ENCODE data around the gene THEM4. TPM values are rescaled to one million over a fixed set of nuclear protein-coding genes. Genes with fewer than 3 reads are reported as not detected.

THEM4 gene
- total RNA-seq, 1 donor from 2014 or later: 12.3 TPM

DNA sequence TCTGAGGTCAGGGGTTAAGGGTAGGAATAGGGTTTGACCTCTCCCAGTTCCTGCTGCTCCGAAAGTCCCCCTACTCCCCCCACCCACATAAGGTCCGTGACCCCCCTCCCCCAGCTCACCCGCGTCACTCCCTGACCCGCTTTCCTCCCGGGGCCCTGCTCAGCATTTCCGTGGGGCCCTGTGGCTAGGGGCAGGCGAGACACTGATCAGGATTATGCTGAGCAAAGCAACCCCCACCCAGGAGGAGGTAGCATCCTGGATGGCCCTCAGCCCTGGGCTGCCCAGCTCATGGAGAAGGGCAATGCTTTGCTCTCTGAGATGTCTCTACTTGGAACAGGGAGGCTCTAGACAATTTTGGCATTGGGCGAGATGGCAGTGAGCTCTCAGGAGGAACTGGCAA is 81.5 kb downstream of the THEM4 start:
- TF ChIP-seq, protein P1, sequence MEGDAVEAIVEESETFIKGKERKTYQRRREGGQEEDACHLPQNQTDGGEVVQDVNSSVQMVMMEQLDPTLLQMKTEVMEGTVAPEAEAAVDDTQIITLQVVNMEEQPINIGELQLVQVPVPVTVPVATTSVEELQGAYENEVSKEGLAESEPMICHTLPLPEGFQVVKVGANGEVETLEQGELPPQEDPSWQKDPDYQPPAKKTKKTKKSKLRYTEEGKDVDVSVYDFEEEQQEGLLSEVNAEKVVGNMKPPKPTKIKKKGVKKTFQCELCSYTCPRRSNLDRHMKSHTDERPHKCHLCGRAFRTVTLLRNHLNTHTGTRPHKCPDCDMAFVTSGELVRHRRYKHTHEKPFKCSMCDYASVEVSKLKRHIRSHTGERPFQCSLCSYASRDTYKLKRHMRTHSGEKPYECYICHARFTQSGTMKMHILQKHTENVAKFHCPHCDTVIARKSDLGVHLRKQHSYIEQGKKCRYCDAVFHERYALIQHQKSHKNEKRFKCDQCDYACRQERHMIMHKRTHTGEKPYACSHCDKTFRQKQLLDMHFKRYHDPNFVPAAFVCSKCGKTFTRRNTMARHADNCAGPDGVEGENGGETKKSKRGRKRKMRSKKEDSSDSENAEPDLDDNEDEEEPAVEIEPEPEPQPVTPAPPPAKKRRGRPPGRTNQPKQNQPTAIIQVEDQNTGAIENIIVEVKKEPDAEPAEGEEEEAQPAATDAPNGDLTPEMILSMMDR (IDR thresholded peaks at IDR 0.05): no peak
- peaks cover 9% of the 10 kb centered on the region for H3K4me1 Mint-ChIP-seq (ENCODE audit: unreplicated experiment)
- no peak overlapping the region for H3K4me3 Mint-ChIP-seq (ENCODE audit: unreplicated experiment)
- no peak for DNase-seq (ENCODE audit: extremely low spot score, unreplicated experiment)
- peaks cover 20% of the 10 kb centered on the region for H3K27me3 Mint-ChIP-seq (ENCODE audit: unreplicated experiment)
- no peak overlapping the region for H3K27ac Mint-ChIP-seq (ENCODE audit: unreplicated experiment)
- no peaks in the 10 kb centered on the region for H3K36me3 Mint-ChIP-seq (ENCODE audit: unreplicated experiment)
- no peaks in the 10 kb centered on the region for H3K9me3 Mint-ChIP-seq (ENCODE audit: unreplicated experiment)

DNA sequence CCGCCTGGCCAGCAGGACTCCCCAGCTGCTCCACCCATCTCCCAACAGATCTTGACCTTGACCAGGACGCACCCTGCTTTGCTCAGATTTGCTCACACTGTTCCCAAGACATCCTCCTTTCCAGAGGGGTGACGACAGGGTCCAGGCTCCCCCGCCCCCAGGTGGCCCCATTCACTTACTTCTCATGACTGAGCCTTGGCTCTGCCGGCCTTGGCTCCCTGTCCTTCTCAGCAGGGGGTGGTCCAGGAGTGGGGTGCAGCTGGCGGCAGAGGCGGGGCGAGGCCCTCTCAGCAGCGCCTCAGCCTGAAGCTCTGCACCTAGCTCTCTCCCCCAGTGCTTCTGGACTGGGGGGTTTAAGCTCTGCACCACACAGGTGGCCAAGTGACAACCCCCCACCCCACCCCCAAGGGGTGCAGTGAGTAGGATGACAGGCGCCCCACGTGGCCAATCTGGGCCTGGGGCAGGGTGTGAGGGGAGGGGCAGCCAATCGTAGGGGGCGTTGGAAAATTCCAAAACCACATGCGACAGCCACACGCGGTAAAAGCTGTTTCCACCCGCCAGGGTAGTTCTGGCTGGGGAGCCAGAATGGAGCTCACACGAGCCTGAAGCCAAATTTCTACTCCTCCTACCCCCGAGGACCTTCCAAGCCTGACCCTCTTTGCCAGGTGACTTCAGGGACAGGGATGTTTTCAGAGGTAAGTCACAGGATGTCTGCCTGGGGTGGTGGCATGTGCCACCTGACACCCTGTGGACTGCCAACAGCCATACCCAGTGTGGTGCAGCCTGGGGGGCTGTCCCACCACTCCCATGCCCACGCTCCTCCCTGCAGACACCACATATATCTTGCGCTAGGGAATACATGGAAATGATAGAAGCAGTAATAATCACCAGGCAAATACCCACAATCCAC is 83.3 kb downstream of the THEM4 start:
- Mint-ChIP-seq H3K9me3 (ENCODE audit: unreplicated experiment) (no peaks in the 10 kb centered on the region), H3K4me3 (ENCODE audit: unreplicated experiment) (no peak overlapping the region), H3K4me1 (ENCODE audit: unreplicated experiment) (peaks cover 9% of the 10 kb centered on the region), H3K36me3 (ENCODE audit: unreplicated experiment) (no peaks in the 10 kb centered on the region), H3K27ac (ENCODE audit: unreplicated experiment) (no peak overlapping the region), H3K27me3 (ENCODE audit: unreplicated experiment) (peaks cover 20% of the 10 kb centered on the region)
- DNase-seq (ENCODE audit: extremely low spot score, unreplicated experiment): no peak
- TF ChIP-seq, protein P1 (IDR thresholded peaks at IDR 0.05): no peak

DNA sequence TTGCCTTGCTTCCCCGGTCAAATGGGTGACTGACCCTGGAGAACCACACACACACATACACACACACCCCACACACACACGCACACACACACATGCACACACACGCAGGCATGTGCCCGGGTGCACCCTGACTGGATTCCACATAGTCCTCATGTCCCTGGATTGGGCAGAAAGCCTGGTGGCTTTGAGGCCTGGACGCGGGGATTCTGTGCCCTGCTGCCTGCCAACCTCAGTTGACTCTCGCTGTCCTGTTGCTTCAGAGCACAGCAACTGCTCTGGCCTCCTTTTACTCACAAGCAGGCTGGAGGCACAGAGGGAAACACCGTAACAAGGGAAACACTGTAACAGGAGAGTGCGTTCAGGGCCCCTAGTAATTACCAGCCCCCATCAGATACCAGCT is 84.1 kb downstream of the THEM4 start:
- H3K4me1 Mint-ChIP-seq (ENCODE audit: unreplicated experiment): peaks cover 9% of the 10 kb centered on the region
- no peaks in the 10 kb centered on the region for H3K9me3 Mint-ChIP-seq (ENCODE audit: unreplicated experiment)
- H3K4me3 Mint-ChIP-seq (ENCODE audit: unreplicated experiment): no peak overlapping the region
- H3K27me3 Mint-ChIP-seq (ENCODE audit: unreplicated experiment): peaks cover 20% of the 10 kb centered on the region
- no peak for DNase-seq (ENCODE audit: extremely low spot score, unreplicated experiment)
- no peak overlapping the region for H3K27ac Mint-ChIP-seq (ENCODE audit: unreplicated experiment)
- TF ChIP-seq, protein P1 (IDR thresholded peaks at IDR 0.05): no peak
- H3K36me3 Mint-ChIP-seq (ENCODE audit: unreplicated experiment): no peaks in the 10 kb centered on the region

Other genes with a start within 250 kb of the THEM4 start
- not detected in 2 replicates for gene CELF3, start 192.7 kb downstream of the THEM4 start, total RNA-seq
- gene RIIAD1, start 188.0 kb downstream of the THEM4 start, total RNA-seq: not detected in 2 replicates
- gene MRPL9, start 146.0 kb downstream of the THEM4 start, total RNA-seq: 67.4 and 73.0 TPM in 2 replicates
- 3.0 and 3.6 TPM in 2 replicates for gene TDRKH, start 119.0 kb downstream of the THEM4 start, total RNA-seq
- not detected in 2 replicates for gene LINGO4, start 104.1 kb downstream of the THEM4 start, total RNA-seq
- gene RORC, start 77.7 kb downstream of the THEM4 start, total RNA-seq: not detected in 2 replicates
- not detected in 2 replicates for gene C2CD4D, start 69.7 kb downstream of the THEM4 start, total RNA-seq
- gene THEM5, start 55.8 kb downstream of the THEM4 start, total RNA-seq: not detected in 2 replicates
- gene S100A10, start 84.3 kb upstream of the THEM4 start, total RNA-seq: 227 and 234 TPM in 2 replicates
- 443 and 446 TPM in 2 replicates for gene S100A11, start 127.5 kb upstream of the THEM4 start, total RNA-seq
- gene TCHHL1, start 179.6 kb upstream of the THEM4 start, total RNA-seq: not detected in 2 replicates
- gene TCHH, start 205.9 kb upstream of the THEM4 start, total RNA-seq: 0.05 TPM in 1 of 2 replicates, not detected in the other
- gene RPTN, start 249.7 kb upstream of the THEM4 start, total RNA-seq: not detected in 2 replicates

All from osteocyte (in vitro differentiated cells).